Upper lobe of right lung (tissue), 1 donor: ENCODE results near the gene TUBGCP6. TPM values are rescaled to one million over a fixed set of nuclear protein-coding genes. Genes with fewer than 3 reads are reported as not detected.

Experiments used
- ATAC-seq: fragments of 200-7000 bp; cut with Tn5 transposase; one replicate; pipeline ENCODE4 v1.9.1; 2020; ENCODE audit warnings: mild to moderate bottlenecking, moderate library complexity
- DNase-seq: peaks from one replicate; pipeline ENCODE4 v3.0.0-alpha.2; 2020
- H3K27ac ChIP-seq: fragments of 200-600 bp; one replicate; pipeline ENCODE4 v1.8.0; 2022
- H3K27me3 ChIP-seq: fragments of 200-600 bp; one replicate; pipeline ENCODE4 v1.8.0; 2022; ENCODE audit warnings: mild to moderate bottlenecking
- H3K36me3 ChIP-seq: fragments of 200-600 bp; one replicate; pipeline ENCODE4 v1.8.0; 2022
- H3K4me1 ChIP-seq: fragments of 200-600 bp; one replicate; pipeline ENCODE4 v1.8.0; 2022
- H3K4me3 ChIP-seq: fragments of 200-600 bp; one replicate; pipeline ENCODE4 v1.8.0; 2022; ENCODE audit warnings: mild to moderate bottlenecking
- H3K9me3 ChIP-seq: fragments of 200-600 bp; one replicate; pipeline ENCODE4 v1.8.0; 2022
- CTCF ChIP-seq: fragments of 200-600 bp; IDR thresholded peaks from one replicate; pipeline ENCODE4 v1.8.0; 2022; ENCODE audit warnings: antibody characterized with exemption
- intact Hi-C: fragments of 100-400 bp; cut with DNase I; formaldehyde crosslinking; loops from one replicate; pipeline ENCODE4 v1.11.0; 2022
- total RNA-seq: library from RNA; stranded (reverse); fragmentation: NEBNext Ultra II Directional; extraction: Animal tissue kit (Norgen Biotek cat#: 25700); gene quantifications from one replicate; pipeline ENCODE4 v1.2.1, GENCODE V29; 2021
- donor health status: DM: no; HTN: yes; CAD: no; lungs with severe emphysema.

TUBGCP6 gene
- total RNA-seq, 1 donor from 2014 or later = 51.3 TPM

GRCh38 chr22:50260801-50261614, 16.2 kb upstream of the TUBGCP6 start:
- intact Hi-C loops = loop anchor here (10.0 kb wide), 1 partner anchor 244 kb away; the partner anchor contains the start of genes LMF2 and NCAPH2
- no peak for TF ChIP-seq CTCF
- H3K4me3 ChIP-seq = peak overlapping the region; percentile 50
- peaks cover 12% of the 10 kb centered on the region for H3K4me1 ChIP-seq
- no peaks in the 10 kb centered on the region for H3K36me3 ChIP-seq
- H3K27me3 ChIP-seq = peaks cover 15% of the 10 kb centered on the region
- peak; percentile 8 for ATAC-seq
- H3K27ac ChIP-seq = peak overlapping the region; percentile 17
- DNase-seq = no peak
- H3K9me3 ChIP-seq = no peaks in the 10 kb centered on the region

- ATAC-seq (no peak), DNase-seq (no peak)
- intact Hi-C loops = loop anchor here (10.0 kb wide), 1 partner anchor 244 kb away; the partner anchor contains the start of genes LMF2 and NCAPH2
- no peaks in the 10 kb centered on the region for H3K36me3 ChIP-seq
- no peak for TF ChIP-seq CTCF
- H3K27ac ChIP-seq = peak overlapping the region; percentile 17
- H3K4me3 ChIP-seq = peak overlapping the region; percentile 50
- peaks cover 12% of the 10 kb centered on the region for H3K4me1 ChIP-seq
- no peaks in the 10 kb centered on the region for H3K9me3 ChIP-seq
- peaks cover 15% of the 10 kb centered on the region for H3K27me3 ChIP-seq
Observed at GRCh38 chr22:50260434-50260800, 15.6 kb upstream of the TUBGCP6 start.

- peaks cover 12% of the 10 kb centered on the region for H3K4me1 ChIP-seq
Observed at GRCh38 chr22:50259302-50259701, 14.5 kb upstream of the TUBGCP6 start.

GRCh38 chr22:50258361-50259292, 13.8 kb upstream of the TUBGCP6 start:
- DNase-seq (no peak), ATAC-seq (no peak)
- no peaks in the 10 kb centered on the region for H3K36me3 ChIP-seq
- H3K27me3 ChIP-seq = peaks cover 15% of the 10 kb centered on the region
- no peak overlapping the region for H3K27ac ChIP-seq
- no peaks in the 10 kb centered on the region for H3K9me3 ChIP-seq
- intact Hi-C loops = no loop called here
- peaks cover 12% of the 10 kb centered on the region for H3K4me1 ChIP-seq
- no peak overlapping the region for H3K4me3 ChIP-seq
- no peak for TF ChIP-seq CTCF

More at GRCh38 chr22:50259302-50259701, 14.5 kb upstream of the TUBGCP6 start:
- H3K27me3 ChIP-seq = peaks cover 15% of the 10 kb centered on the region
- intact Hi-C loops = no loop called here
- DNase-seq = no peak
- no peak overlapping the region for H3K27ac ChIP-seq
- H3K4me3 ChIP-seq = no peak overlapping the region
- H3K9me3 ChIP-seq = no peaks in the 10 kb centered on the region
- no peak for ATAC-seq
- H3K36me3 ChIP-seq = no peaks in the 10 kb centered on the region
- no peak for TF ChIP-seq CTCF

GRCh38 chr22:50257451-50258360, 12.9 kb upstream of the TUBGCP6 start:
- peaks cover 12% of the 10 kb centered on the region for H3K4me1 ChIP-seq
- intact Hi-C loops = no loop called here
- no peak for ATAC-seq

More at GRCh38 chr22:50257451-50258360, 12.9 kb upstream of the TUBGCP6 start:
- Histone ChIP-seq H3K27me3 (peaks cover 10% of the 10 kb centered on the region), H3K36me3 (no peaks in the 10 kb centered on the region), H3K27ac (no peak overlapping the region), H3K4me3 (no peak overlapping the region), H3K9me3 (no peaks in the 10 kb centered on the region)
- DNase-seq = no peak
- TF ChIP-seq CTCF = no peak
